GM21825 (cell line): Measurements from ENCODE around the gene FBXL4.
"Not testable (repeated sequence)": the region's sequence is repeated elsewhere in the genome, so short reads cannot be mapped to it uniquely, and the experiment has no call there.

Experiments used
- ATAC-seq: cut with Tn5 transposase; IDR thresholded peaks from one replicate; pipeline ENCODE4 v1.9.1; 2021; ENCODE audit warnings: mild to moderate bottlenecking, moderate library complexity; ENCODE audit not compliant: unreplicated experiment

Gene FBXL4

DNA sequence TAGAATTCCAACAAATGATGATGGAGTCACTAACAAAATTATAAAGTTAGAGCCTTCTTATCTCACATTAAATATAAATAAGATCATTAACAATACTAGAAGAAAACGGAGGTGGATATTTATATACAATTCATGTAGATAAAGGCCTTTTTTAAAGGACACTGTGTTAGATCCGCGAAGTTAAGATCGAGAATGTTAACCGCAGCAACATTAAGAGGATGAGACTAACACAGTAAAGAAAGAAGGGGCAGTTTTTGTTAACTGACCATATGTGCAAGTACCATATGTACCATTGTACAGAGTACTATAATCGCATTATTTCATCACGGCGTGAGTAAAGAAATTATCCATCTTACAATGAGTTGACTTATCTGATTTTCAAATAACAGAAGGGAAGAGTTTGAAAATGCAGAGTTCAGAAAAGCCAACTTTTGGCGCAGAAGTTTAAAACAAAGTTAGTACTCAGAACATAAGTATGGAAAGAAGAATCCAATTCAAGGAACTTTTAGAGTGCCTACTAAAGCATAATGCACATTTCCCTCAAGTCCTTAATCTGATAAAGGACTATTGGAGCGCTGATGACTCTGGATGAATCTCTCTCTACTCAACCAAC is 1.4 kb downstream of the FBXL4 start:
- ATAC-seq: no peak

DNA sequence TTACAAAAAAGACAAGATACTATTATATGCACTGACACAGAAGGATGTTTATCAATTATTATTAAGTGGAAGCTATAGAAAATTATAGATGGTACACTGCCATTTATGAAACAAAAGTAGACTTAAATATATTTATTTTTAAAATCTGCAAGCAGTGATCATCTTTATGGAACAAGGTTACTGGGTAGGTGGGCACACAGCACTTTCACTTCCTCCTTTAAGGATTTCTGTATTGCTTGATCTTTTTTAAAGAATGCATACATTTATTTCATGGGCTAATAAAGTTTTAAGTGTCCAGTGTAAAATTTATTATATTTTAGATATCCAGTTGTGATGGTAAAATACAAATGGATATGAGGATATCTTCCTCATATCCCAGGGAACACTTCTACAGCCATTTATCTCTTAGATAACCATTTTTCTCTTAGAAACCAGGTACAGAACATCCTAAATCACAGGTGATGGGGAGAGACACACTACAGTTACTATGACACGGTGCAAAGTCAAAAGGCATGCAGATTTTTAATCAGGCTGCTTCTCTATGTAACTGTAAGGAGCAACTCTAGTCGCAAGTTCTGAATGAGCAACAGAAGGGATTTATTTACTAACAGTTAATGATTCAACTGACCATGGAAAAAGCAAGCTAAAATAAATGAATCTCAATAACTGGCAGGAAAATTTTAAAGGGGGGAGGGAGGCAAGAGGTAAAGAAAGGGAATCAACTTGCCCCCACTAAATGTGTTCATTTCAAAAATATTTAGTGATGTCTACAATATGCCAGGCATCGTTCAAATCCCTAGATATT is 2.2 kb downstream of the FBXL4 start:
- no peak for ATAC-seq

DNA sequence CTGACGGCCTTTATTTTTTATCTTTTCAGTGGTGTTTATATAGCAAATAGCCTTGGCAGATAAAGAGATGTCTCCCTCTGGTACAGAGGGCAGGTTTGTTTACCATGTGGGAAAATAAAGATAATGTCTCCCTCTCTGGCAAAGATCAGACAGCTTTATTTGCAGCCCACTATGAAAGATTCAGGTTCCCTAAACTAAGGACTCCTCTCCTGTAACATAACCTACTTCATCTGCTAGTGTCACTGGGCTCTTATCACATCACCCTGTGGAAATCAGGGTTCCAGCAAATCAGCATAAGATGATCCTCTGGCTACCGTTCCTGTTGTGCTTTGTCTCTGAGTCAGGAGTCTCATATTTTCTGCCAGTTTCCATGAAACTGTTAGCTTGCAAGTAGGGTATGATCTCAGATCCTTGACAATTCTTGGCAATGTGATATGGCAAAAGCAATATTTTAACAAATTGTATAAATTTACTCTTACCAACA is 3.1 kb downstream of the FBXL4 start:
- no peak for ATAC-seq

DNA sequence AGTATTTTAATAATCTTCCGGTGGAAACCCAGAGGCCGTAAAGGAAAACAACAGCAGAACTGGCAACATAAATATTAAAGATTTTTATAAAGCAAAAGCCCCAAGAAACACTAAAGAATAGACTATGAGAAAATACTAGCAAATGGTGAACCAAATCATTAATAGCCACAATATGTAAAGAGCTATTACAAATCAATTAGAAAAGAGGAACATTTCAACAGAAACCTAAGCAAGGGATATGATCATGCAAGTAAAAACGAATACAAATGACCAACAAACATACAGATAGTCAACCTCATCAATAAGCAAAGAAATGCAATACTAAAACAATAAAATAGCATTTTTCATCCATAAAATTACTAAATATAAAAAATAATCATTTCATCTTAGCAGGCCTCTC is 3.6 kb downstream of the FBXL4 start:
- no peak for ATAC-seq

DNA sequence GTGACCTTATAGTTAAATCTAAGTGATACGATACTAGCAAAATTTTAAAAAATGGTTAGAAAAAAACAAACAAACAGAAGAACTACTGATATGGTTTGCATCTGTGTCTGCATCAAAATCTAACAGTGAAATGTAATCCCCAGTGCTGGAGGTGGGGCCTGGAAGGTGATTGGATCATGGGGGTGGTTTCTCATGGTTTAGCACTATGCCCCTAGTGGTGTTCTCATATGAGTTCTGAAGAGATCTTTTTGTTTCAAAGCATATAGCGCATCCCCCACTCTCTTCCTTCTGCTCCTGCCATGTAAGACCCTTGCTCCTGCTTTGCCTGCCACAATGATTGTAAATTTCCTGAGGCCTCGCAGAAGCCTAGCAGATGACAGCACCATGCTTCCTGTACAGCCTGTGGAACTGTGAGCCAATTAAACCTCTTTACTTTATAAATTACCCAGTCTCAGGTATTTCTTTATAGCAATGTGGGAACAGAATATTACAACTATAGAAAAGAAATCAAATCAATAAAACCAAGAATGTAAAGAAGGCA is 5.4 kb downstream of the FBXL4 start:
- ATAC-seq: no peak

DNA sequence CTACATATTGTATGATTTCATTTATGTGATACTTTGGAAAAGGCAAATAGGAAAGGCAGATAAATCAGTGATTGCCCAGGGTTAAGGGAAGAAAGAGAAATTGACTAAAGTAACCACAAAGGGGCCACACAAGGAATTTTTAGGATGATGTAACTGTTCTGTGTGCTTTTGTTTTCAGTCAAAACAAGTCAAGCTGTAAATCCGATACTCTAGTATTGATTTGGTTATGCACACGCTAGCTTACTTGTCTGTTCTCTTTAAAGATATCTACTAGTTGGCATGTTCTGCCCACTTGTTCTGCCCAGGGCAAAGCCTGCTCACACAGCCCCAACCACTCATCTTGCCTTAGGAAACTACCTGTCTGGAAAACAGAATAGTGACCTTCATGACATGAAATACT is 6.4 kb downstream of the FBXL4 start:
- ATAC-seq: no peak

DNA sequence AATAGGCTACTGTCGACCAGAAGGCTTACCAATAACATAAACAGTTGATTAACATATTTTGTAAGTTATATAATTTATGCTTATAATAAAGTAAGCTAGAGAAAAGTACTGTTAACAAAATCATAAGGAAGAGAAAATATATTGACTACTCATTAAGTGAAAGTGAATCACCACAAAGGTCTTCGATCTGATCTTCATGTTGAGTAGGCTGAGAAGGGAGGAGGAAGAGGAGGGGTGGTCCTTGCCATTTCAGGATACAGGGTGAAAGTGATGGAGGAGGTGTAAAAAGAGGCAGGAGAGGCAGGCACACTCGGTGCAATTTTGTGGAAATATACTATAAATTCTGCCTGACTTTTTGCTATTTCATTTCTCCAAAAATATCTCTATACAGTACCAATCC is 10.4 kb downstream of the FBXL4 start:
- ATAC-seq: no peak

DNA sequence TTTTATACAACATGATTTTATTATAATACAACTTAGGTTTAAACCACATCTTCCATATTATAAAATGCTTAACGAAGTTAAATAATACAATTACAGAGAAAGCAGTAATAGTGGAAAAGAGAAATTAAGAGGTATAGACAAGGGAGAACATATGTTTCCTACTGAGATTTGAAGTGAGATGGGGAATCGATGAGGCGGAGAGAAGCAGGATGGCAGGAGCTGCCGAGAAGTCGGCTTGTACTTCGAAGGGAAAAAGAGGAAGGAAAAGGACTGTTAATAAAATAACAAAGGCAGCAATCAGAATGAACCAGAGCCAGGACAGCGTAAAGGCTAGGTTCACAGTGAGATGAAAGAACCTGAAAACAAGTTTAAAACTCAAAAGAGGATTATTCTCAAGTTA is 15.4 kb downstream of the FBXL4 start:
- no peak for ATAC-seq

DNA sequence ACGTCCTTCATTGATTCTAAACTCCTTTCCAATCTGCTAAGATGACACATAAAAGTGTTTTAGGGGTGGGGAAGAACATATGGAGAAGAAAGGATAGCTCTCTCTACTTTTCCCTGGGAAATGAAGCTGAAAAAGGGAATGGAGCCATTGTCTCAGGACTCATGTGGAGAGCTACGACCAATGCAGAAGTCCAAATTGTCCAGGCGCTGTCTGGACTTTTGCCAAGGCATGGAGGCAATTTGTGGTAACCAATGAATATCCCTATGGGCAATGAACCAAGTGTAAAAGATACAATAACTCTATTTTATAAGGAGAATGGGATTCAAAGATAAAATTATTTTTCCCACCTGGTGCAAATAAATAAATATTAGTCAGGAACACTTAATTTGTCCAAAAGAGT is 16.1 kb downstream of the FBXL4 start:
- ATAC-seq: no peak

DNA sequence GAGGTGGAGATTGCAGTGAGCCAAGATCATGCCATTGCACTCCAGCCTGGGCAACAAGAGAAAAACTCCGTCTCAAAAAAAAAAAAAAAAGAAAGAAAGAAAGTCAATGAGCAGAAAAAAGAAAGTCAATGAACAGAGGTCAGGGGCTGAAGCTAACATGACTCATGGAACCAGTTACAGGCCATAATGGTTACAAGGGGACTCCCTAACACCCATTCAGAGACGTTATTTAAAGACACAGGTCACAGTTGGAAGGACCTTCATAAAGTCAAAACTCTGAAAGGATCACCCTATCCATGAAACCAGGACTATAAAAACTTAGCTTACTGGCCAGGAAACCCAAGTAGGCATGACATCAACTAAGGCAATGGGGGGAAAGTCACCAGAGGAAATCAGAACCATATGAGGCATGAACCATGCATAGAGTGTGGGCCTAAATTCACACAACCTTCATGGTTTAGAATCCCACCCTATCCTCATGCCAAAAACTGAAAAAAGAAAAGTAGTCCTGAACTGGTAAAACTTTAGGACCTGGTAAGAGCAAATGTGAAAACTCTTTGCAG is 18.2 kb downstream of the FBXL4 start:
- no peak for ATAC-seq

DNA sequence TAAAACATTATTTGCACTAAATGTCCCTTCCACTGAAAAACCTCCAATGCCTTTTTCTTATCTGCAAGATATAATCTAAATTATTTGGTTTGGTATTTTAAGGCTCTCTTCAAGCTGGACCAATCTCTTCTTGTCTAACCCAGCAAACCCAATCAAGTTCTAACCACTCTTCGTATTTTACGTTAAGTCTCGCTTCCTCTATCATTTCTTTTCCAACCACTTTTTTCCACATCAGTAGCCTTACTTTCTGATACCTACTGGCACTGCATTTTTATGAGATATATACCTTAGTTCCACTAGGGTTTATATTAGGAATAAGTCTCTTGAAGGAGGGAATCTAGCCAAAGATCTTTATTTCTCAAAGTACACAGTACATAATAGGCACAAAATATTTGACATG is 19.1 kb downstream of the FBXL4 start:
- ATAC-seq: no peak

DNA sequence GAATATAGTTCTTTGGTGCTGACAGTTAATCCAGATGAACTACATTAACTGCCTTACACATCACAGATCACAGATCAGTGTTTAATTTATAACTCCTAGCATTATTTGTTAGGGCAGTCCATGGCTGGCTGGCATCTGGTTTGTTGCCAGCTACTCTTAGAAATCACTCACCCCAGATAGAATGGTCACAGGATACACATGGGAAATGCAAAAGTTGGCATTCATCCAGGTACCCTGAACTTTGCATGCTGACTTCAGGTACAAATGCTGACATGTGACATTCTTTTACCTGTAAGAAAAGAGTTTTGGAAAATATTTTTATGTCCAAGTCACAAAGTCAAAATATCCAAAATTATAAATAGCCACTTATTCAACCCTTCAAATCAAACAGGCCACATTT is 20.2 kb downstream of the FBXL4 start:
- ATAC-seq: no peak

DNA sequence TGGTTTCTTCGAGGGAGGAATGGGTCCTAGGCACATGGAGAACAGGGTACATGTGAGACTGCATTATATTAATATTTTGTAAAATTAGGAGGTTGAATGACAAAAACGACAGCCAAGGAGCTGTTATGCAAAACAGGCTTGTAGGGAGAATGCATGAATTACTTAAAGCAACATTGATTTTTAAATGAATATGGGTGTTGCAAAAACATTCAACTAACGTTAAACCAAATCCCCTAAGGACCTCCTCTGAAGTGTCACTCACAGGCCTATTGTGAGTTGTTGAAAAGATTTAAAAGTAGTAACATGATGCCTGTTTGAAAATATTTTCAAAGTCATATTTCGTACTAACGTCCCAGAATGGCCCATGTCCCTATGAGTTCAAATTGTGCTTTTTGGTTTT is 21.9 kb downstream of the FBXL4 start:
- no peak for ATAC-seq

DNA sequence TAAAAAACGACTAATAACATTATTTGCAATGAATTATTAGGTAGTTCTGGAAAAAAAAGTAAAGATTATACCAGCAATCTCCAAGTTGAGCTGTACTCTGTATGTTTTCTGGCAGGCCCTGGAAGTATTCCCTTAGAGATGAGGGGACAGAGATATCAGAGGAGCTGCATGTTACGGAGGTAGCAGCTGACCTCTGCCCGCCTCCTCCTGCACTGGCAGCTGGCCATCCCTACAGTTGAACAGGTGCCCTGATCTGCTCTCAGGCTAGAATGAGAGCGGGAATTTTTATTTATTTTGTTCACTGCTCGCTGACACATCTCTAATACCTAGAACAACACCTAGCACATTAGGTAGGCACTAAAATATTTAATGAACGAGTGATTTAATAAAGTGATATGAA is 23.1 kb downstream of the FBXL4 start:
- ATAC-seq: no peak

DNA sequence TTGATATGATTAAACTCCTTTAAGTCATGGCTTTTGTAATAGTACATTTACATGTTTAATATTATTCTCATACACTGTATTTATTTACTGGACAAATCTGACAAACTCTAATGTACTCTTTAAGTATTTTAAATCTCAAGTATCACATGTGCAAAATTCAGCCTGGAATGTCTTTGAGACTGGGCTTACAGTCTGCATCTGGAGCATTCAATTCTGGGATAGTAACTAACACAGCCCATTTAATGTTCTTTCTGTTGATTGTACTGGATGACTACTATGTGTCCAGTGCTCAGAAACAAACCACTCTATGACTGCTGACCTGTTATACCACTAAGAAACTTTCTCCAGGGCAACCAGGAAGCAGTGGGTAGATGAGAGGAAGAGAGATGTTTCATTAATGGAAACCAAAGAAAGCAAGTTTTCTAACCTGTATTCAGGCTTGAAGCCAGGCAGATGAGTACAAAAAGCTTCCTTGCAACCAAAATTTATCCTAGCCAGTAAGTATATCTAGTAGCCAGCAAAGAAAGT is 26.8 kb downstream of the FBXL4 start:
- ATAC-seq: peak; percentile 85

DNA sequence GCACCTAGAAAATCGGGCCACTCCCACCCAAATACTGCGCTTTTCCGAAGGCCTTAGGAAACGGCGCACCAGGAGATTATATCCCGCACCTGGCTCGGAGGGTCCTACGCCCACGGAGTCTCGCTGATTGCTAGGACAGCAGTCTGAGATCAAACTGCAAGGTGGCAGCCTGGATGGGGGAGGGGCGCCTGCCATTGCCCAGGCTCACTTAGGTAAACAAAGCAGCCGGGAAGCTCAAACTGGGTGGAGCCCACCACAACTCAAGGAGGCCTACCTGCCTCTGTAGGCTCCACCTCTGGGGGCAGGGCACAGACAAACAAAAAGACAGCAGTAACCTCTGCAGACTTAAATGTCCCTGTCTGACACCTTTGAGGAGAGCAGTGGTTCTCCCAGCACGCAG is 36.8 kb downstream of the FBXL4 start:
- not testable (repeated sequence) for ATAC-seq

DNA sequence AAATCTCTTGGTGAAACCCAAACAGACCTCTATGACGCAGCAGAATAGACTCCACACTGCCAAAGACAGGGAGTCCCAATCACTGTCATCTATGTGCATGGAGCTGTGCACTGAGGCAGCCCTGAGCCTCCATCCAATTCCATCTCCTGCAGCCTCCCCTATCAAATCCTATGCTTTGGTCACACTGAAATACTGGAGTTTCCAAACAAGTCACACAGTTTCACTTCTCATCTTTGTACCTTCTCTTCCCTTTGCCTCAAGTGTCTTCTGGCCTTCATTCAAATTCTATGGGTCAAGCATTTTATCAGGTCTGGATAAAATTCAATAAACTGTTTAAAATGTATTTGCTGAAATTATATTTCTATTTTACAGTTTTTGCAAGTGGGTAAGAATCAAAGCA is 38.5 kb downstream of the FBXL4 start:
- no peak for ATAC-seq

DNA sequence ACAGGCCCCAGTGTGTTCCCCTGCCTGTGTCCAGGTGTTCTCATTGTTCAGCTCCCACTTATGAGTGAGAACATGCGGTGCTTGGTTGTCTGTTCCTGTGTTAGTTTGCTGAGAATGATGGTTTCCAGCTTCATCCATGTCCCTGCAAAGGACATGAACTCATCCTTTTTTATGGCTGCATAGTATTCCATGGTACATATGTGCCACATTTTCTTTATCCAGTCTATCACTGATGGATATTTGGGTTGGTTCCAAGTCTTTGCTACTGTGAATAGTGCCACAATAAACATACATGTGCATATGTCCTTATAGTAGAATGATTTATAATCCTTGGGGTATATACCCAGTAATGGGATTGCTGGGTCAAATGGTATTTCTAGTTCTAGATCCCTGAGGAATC is 41.4 kb downstream of the FBXL4 start:
- ATAC-seq: not testable (repeated sequence)

DNA sequence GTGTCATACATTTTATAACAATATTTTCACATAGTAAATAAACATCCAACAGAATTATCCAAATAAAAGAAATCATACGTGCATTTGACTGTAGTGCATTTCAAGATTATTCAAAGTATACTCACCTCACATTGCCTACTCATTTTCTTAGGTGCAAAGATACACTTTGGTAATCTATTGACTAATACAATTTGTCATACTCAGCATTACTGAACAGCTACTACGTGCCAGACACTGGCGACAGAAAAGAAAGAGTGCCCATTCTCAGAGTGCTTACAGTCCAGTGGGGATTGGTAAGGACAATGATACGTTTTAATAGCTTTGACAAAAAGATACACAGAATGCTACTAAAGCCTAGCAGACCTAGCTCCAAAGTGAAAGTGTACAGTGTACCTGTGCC is 42.0 kb downstream of the FBXL4 start:
- no peak for ATAC-seq

DNA sequence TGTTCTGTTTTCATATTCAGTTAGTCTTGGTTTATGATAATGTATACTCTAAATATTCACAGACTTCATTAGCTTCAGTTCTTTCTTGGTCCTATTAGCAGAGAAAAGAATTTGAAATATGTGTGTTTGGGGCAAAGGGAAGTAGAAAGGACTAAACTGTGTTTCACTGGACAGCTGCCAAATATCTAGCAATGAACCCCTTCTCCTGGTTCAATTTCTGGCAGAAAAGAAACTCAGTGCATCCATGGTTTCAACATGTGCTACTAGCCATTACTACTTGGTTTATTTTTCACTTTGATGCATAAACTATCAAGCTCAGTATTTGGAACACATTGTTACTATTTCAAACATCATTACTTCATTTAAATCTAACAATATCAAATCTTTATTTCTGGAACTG is 43.6 kb downstream of the FBXL4 start:
- ATAC-seq: no peak

DNA sequence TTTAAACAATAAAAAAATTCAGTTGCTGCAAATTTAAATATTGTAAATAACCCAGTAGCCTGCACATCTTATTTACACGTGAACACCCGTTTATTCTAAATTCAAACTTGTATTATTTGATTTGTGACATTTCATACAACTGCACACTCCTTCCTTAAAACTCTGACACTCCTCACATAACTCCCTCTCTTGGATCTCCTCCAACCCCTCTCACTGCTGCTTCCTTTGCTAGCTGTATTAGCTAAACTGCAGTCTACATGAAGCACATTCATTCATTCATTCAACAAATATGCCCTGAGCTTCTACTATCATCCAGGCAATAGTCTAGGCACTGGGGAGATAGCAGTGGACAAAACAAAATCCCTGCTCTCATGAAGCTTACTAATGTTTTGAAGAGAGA is 47.0 kb downstream of the FBXL4 start:
- no peak for ATAC-seq

DNA sequence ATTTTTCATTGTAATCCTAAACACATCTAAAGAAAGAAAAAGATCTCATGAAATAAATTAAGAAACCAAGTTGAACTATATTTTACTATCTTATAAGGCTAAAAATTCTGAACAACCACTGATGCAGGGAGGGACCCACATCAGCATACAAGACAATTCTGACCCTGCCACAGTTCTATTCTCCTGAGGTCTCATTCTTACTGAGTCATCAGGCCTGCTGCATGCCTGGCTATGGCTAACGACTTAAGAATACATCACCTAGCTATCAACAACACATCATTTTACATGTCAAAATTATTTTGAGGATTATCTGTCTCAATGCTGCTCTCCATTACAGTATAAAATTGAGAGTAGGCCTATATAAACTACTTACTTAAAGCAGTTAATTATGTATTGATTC is 52.9 kb downstream of the FBXL4 start:
- no peak for ATAC-seq
